GM21367 (cell line): Measurements from ENCODE around the gene UVSSA.

Experiments
- ATAC-seq: cut with Tn5 transposase; IDR thresholded peaks from one replicate; pipeline ENCODE4 v1.9.1; 2021; ENCODE audit not compliant: unreplicated experiment

Gene UVSSA

DNA sequence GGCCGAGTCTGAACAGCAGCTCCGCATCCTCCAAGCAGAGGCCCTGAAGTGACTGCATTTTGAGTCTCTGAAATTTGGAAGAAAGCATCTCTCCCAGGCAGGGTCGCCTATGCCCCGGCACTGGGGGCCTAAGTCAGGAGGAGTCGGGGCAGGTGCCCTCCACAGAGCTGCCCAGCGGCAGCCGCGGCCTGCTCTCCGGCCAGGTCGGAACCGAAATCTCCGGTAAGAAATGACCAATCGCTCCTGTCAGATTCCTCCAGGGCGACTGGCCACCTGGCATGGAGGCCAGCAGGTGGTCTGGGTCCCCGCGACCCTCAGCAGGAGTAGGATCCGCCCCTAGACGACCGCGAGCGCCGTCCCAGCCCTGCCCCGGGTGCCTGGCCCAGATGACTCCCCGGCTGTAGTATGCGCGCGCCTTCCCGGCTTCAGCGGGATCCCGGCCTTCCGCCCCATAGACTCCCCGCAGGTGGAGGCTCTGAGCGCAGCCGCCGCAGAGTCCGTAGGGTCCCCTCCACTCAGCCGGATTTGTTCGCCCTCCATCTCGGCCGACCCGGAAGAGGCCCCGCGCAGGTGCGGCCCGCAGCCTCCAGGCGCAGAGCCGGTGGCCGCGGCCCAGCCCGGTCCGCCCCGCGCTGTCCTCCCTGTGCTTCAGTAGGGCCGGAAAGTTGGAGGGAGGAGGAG is 57.7 kb downstream of the UVSSA start:
- ATAC-seq = no peak

DNA sequence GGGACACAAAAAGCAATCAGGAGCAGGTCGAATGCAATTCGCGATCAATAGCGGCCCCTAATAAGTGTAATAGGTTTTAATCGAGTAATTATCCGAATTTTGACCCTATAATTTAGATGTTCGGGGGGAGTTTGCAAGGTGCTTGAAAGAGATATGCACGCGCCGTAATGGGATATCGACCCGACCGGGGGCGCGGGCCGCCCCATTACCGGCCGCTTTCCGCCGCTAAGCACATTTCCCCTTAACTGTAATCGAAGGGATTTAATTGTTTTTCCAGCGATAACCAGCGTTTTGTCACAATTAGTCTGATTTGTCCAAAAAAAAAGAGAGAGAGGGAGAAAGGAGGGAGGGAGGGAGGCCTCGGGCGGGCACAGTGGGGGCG is 58.2 kb downstream of the UVSSA start:
- ATAC-seq = no peak

DNA sequence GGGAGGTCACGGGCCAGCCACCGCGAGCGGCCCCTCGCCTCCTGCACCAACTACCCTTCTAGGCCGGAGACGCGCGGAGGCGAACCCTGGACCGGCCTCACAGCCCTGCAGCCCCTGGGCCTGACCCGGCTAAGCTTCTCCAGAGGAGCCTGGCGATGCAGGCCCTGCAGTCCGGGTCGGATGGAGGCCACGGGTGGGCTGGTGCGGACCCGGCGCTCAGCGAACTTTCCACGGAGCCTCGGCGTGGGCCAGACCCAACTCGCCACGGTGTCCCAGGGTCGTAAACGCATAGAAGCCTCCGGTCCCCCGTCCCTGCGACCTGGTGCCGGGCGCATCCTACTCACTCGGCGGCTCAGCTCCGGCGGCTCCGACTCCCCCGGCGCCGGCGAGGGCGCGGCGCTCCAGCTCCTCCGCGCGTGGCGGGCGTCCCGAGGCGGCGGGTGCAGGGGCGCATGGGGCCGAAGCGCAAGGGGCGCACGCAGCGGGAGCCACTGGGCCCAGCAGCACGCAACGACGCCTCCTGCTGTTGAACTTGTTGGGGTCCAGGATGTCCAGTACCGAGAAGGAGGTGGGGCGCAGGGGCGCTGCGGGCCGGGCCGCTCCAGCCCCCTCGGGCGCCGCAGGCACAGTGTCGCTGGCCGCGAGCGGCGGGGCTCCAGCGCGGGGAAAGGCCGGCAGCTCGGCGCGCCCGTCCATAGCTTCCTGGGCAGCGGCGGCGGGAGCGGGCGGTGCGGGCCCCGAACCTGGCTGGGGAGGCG is 58.8 kb downstream of the UVSSA start:
- ATAC-seq = no peak

DNA sequence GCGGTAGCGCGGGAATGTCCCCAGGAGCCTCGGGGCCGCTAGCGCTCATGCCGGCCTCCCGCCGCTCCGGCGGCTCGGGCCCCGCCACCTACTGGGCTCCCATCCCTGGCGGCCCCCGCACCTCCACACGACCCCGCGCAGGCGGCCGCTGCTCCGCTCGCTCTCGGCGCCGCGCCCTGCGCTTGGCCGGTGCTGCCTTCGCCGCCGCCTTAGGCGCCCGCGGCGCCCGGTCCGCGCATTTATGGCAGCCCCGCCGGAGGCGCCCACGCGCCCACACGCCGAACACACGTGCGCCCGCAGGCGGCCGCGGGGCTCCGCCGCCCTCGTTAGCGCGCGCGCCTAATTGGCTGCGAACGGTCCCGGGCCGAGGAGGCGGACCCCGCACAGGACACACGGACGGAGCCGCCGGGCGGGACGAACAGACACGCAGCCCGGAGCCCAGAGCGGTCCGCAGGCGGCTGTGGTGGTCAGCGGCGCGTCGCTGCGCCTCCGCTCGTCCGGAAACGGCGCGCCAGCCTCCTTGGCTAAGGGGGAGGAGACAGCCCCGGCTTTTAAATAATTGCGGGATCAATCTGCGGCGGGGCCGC is 59.5 kb downstream of the UVSSA start, which contains the start of gene NKX1-1:
TSS of gene NKX1-1 (minus strand) at position 49 of the 587 bp plus-strand sequence. CDS start at position 49, 0 bp downstream.
- no peak for ATAC-seq

GRCh38 chr4:1406981-1407656 is 60.1 kb downstream of the UVSSA start:
- ATAC-seq = no peak

GRCh38 chr4:1407657-1408333 is 60.8 kb downstream of the UVSSA start:
- no peak for ATAC-seq

- no peak for ATAC-seq
Observed at GRCh38 chr4:1408418-1408817, 61.4 kb downstream of the UVSSA start.

GRCh38 chr4:1409079-1409478 is 62.1 kb downstream of the UVSSA start:
- no peak for ATAC-seq

GRCh38 chr4:1409491-1410425 is 62.8 kb downstream of the UVSSA start:
- ATAC-seq = no peak

- no peak for ATAC-seq
Observed at GRCh38 chr4:1410491-1411325, 63.7 kb downstream of the UVSSA start.

DNA sequence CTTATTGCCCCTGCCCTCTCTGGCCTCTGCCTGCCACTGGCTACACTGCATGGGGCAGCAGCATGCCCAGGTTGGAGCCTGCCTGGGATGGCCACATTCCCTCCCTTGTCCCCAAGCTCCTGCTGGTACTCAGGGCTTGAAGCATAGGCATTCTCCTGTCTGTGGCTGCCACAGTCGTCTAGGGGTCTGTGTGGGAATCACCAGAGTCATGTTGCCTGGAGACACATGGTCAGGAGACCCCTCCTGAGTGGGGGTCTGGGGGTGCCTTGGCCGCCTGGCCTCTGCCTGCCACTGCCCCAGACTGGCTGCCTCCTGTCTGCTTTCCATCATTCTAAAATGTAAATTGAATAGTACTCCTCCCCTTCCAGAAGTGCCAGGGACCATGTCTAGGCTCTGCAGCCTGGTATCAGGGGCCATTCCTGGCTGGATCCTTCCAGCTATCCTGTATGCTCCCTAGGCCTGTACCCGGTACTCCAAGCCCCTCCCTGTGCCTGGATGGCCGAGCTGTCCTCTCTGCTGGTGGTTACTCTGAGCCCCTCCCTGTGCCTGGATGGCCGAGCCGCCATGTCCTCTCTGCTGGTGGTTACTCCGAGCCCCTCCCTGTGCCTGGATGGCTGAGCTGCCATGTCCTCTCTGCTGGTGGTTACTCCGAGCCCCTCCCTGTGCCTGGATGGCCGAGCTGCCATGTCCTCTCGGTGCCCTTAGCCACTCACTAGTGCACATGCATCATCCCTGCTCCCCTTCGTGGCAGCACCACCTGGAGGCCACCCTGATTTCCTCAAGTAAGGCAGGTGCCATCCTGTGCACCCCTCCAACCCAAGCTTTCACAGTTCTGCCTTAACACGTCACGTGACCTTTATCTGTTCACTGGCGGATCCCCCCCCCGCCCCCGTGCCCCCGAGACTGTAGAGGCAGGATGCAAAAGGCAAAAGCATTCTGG is 64.7 kb downstream of the UVSSA start:
- ATAC-seq = no peak

- no peak for ATAC-seq
Observed at GRCh38 chr4:1412376-1413203, 65.6 kb downstream of the UVSSA start.

DNA sequence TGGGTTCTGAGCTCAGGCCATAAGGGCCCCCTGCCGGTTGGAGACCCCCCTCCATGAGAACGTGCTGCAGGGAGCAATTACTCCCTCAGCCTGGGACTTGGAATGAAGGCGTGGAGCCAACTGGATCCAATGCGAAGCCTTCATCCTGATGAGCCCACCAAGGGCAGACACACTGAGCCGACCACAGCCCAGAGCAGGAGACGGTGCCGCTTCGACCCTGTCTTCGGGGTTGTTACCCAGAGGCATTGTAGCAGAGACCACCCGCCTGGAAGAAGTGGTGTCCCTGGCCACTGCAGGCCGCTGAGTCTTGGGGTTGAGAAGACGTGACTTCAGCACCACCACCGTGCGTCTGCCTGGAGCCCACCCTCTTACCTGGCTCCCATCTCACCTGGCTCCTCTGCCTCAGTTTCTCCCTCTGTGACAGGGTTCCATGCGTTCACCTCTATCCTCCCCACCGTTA is 66.2 kb downstream of the UVSSA start:
- ATAC-seq = no peak

DNA sequence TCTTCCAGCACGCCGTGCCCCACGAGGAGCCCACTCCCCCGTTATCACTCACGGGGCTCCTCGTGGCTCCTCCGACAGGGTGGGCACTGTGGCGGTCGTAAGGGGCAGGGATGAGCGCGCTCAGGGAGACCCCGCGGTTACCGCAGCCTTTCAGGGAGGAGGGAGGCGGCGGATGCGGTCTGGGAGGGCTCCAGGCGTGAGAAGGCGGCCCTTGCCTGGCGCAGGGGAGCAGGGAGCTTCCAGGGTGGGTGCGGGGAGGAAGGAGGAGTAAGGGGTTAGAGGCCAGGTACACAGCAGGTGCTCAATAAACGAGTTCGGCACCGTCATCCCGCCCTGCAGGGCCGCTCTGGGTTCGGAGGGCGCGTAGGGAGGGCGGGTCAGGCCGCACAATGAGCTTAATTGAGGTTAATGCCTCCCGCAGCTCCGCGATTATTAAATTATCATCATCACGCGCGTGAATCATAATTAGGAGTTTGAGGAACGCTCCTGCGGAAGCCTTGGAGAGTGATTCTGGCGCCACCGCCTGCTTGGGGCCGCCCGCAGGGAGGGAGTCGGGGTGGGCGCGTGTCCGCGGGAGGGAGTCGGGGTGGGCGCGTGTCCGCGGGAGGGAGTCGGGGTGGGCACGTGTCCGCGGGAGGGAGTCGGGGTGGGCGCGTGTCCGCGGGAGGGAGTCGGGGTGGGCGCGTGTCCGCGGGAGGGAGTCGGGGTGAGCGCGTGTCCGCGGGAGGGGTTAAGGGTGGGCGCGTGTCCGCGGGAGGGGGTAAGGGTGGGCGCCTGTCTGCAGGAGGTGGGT is 66.9 kb downstream of the UVSSA start:
- no peak for ATAC-seq

DNA sequence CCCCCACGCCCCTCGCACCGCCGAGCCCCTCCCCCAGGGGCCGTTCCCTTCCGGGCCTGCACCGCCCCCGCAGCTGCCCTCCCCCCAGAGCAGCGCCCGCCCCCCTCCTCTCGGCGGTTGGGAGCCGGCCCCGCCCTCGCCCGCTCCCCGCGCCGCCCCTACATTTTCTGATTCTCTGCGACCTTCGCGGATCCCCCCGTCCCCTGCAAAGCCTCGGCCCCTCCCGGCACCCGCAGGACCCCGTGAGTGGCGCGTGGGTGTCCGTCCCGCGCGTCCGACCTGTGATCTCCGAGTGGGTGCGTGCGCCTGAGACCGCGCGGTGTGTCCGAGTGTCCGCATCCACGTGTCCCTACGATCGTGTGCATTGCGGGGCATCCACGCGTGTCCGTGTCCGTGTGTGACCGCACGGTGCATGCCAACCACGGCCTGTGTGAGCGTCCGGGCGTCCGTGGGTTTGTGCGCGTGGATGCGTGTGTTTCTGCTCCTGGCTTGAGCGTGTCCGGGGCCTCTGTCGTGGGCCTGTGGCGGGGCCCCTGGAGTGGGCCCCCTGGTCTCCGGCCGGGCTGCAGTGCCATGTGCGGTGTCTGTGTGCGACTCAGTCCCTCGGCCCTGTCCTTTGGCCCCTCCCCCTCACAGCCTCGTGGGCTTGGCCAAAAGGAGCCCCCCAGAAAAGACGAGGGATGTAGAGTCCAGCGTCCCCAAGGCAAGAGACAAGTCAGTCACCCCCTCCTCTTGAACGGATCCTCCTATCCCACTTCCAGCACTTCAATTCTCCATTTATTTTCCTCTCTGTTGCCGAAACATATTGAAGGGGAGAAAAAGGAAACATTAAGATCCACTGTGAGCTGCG is 68.0 kb downstream of the UVSSA start:
- ATAC-seq = no peak
